Calu3 (cell line): Measurements from ENCODE around the gene RAB40C. TPM values are rescaled to one million over a fixed set of nuclear protein-coding genes. Genes with fewer than 3 reads are reported as not detected.

Source experiments
- BruUV-seq: library from RNA; stranded (reverse); fragments of 400-500 nt; replicated peaks from 2 replicates; lab custom pipeline; 2021; lab: Mats Ljungman, UMichigan
- CTCF ChIA-PET: fragments of 300-600 bp; sonication (Branson Sonifier 250); formaldehyde crosslinking; loops from one replicate; lab custom pipeline; 2022; ENCODE audit warnings: antibody characterized with exemption; lab: Charles Lee
- DNase-seq: peaks from one replicate; pipeline ENCODE4 v3.0.0; 2022
- H3K27ac Mint-ChIP-seq: one replicate; pipeline ENCODE4 v1.8.0; 2022; ENCODE audit warnings: mixed read lengths; ENCODE audit not compliant: unreplicated experiment
- H3K27me3 Mint-ChIP-seq: one replicate; pipeline ENCODE4 v1.8.0; 2022; ENCODE audit warnings: mixed read lengths; ENCODE audit not compliant: unreplicated experiment
- H3K36me3 Mint-ChIP-seq: one replicate; pipeline ENCODE4 v1.8.0; 2022; ENCODE audit warnings: mild to moderate bottlenecking, moderate library complexity, mixed read lengths; ENCODE audit not compliant: insufficient read depth, unreplicated experiment
- H3K4me1 Mint-ChIP-seq: one replicate; pipeline ENCODE4 v1.8.0; 2022; ENCODE audit warnings: mild to moderate bottlenecking, low read depth, mixed read lengths; ENCODE audit not compliant: unreplicated experiment
- H3K4me3 Mint-ChIP-seq: one replicate; pipeline ENCODE4 v1.8.0; 2022; ENCODE audit warnings: mild to moderate bottlenecking, low read depth, moderate library complexity, mixed read lengths; ENCODE audit not compliant: unreplicated experiment
- H3K9me3 Mint-ChIP-seq: one replicate; pipeline ENCODE4 v1.8.0; 2022; ENCODE audit warnings: low read depth, mixed read lengths; ENCODE audit not compliant: unreplicated experiment
- intact Hi-C: fragments of 100-400 bp; cut with micrococcal nuclease; formaldehyde crosslinking; loops from one replicate; pipeline ENCODE4 v1.10.0; 2022; ENCODE audit not compliant: unreplicated experiment
- total RNA-seq: library from RNA; stranded (reverse); gene quantifications from 2 replicates; pipeline ENCODE4 v1.2.3, GENCODE V29; 2022
- TF ChIP-seq, protein P1 (sequence below): fragments of 200-600 bp; IDR thresholded peaks from one replicate; pipeline ENCODE4 v1.8.0; 2022; ENCODE audit warnings: antibody characterized with exemption; ENCODE audit not compliant: unreplicated experiment

RAB40C gene
- total RNA-seq, 1 experiment from 2014 or later, result 35.6 TPM

DNA sequence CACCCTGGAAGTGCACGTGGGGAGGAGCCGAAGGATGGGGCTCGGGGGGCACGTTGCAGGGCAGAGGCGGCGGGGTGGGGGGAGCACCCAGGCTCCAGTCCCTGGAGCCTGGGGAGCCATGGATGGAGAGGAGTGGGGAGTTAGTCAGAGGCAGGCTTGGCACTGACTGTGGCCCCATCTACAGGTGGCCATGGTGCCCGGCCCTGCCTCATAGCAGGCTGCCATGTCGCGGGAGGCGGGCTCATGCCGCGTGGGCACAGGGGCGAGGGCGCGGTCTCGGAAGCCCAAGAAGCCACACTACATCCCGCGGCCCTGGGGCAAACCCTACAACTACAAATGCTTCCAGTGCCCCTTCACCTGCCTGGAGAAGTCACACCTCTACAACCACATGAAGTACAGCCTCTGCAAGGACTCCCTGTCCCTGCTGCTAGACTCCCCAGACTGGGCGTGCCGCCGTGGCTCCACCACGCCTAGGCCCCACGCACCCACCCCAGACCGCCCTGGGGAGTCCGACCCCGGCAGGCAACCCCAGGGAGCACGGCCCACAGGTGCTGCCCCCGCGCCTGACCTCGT lies 26.7 kb upstream of the RAB40C start:
- Mint-ChIP-seq H3K27ac (no peak overlapping the region), H3K4me3 (no peak overlapping the region), H3K36me3 (no peaks in the 10 kb centered on the region), H3K27me3 (peaks cover 67% of the 10 kb centered on the region), H3K4me1 (no peaks in the 10 kb centered on the region), H3K9me3 (no peaks in the 10 kb centered on the region)
- DNase-seq, result no peak
- CTCF ChIA-PET, result interaction anchor here (0.6 kb wide), 1 partner anchor 24 kb away, joined by 3 read pairs; no protein-coding TSS in a partner anchor
- TF ChIP-seq, protein P1, sequence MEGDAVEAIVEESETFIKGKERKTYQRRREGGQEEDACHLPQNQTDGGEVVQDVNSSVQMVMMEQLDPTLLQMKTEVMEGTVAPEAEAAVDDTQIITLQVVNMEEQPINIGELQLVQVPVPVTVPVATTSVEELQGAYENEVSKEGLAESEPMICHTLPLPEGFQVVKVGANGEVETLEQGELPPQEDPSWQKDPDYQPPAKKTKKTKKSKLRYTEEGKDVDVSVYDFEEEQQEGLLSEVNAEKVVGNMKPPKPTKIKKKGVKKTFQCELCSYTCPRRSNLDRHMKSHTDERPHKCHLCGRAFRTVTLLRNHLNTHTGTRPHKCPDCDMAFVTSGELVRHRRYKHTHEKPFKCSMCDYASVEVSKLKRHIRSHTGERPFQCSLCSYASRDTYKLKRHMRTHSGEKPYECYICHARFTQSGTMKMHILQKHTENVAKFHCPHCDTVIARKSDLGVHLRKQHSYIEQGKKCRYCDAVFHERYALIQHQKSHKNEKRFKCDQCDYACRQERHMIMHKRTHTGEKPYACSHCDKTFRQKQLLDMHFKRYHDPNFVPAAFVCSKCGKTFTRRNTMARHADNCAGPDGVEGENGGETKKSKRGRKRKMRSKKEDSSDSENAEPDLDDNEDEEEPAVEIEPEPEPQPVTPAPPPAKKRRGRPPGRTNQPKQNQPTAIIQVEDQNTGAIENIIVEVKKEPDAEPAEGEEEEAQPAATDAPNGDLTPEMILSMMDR, result no peak
- no TSS peak for BruUV-seq
- intact Hi-C loops, result no loop called here

DNA sequence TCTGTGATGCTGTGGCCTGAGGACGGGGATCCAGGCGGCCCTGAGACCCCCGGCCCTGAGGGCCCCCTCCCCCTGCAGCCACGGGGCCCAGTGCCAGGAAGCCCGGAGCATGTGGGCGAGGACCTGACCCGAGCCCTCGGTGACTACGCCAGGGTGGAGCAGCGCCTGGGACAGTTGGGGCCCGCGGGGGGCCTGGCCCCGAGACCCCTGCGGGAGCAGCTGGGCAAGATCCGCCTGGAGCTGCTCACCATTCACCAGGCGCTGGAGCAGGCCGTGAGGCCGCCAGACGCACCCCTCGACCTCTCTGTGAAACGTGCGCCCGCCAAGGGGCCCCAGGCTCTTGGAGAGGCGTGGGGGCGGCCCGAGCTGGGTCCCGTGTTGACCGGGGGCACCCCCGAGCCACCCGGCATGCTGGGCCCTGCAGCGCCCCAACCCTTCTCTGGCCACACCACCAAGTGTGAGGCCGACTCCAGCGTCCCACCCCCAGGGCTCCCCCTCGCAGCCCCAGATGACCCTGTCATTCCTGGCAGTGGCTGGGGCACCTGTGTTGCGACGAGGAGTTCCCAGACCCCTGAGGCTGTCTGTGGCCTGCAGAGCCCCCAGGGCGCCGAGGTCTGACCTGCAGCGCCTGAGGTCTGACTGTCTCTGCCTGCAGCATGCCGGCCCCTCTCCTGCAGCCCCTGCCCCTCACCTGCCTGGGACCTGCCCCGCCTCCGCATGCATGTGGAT lies 25.0 kb upstream of the RAB40C start:
- TF ChIP-seq, protein P1, result no peak
- Mint-ChIP-seq H3K36me3 (peaks cover 12% of the 10 kb centered on the region), H3K4me1 (no peaks in the 10 kb centered on the region), H3K27me3 (peaks cover 53% of the 10 kb centered on the region), H3K9me3 (no peaks in the 10 kb centered on the region), H3K27ac (no peak overlapping the region), H3K4me3 (no peak overlapping the region)
- CTCF ChIA-PET, result no interaction called here
- DNase-seq, result no peak
- intact Hi-C loops, result no loop called here
- BruUV-seq, result no TSS peak

DNA sequence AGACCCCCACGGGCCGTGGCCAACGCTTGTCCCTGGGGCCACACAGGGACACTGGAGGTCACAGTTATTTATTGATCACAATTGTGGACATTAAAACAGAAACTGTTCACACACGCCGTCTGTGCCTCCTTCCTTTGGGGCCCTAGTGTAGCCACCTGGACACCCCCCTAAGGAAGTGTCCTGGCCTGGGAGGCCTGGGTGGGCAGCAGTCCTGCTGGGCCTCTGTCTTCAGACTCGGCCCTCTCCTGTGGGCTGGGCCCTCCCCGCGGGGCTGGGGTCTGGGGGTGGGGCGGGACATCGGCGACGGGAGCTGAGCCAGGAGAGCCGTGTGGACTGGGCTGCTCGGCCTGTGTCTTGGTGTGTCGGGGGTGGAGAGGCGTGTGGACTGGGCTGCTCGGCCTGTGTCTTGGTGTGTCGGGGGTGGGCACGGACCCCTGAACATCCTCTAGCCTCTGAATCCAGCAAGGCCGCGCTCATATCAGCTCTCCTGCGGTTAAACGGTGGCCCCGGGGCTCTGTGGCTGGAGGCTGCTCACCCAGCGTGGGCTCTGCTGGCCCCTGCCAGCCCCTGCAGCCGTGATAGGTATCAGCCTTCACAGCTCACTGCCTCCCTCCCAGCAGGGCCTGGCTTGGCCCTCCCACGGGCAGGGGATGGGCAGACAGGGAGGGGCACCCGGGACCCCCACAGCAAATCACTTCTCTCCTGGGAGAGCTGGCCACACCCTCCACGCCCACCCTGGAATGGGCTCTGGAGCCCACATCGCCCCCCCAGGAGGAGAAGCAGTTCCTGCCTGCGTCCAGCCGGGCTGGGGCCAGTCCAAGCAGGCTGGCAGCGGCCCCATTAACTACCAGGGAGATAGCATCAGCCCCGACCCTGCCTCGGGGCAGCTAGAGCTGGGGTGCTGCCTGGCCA lies 24.2 kb upstream of the RAB40C start:
- Mint-ChIP-seq H3K9me3 (no peaks in the 10 kb centered on the region), H3K27ac (no peak overlapping the region), H3K27me3 (peaks cover 53% of the 10 kb centered on the region), H3K4me3 (no peak overlapping the region), H3K36me3 (peaks cover 19% of the 10 kb centered on the region), H3K4me1 (peaks cover 3% of the 10 kb centered on the region)
- no peak for DNase-seq
- TF ChIP-seq, protein P1, result no peak
- BruUV-seq, result no TSS peak
- CTCF ChIA-PET, result no interaction called here
- intact Hi-C loops, result no loop called here

DNA sequence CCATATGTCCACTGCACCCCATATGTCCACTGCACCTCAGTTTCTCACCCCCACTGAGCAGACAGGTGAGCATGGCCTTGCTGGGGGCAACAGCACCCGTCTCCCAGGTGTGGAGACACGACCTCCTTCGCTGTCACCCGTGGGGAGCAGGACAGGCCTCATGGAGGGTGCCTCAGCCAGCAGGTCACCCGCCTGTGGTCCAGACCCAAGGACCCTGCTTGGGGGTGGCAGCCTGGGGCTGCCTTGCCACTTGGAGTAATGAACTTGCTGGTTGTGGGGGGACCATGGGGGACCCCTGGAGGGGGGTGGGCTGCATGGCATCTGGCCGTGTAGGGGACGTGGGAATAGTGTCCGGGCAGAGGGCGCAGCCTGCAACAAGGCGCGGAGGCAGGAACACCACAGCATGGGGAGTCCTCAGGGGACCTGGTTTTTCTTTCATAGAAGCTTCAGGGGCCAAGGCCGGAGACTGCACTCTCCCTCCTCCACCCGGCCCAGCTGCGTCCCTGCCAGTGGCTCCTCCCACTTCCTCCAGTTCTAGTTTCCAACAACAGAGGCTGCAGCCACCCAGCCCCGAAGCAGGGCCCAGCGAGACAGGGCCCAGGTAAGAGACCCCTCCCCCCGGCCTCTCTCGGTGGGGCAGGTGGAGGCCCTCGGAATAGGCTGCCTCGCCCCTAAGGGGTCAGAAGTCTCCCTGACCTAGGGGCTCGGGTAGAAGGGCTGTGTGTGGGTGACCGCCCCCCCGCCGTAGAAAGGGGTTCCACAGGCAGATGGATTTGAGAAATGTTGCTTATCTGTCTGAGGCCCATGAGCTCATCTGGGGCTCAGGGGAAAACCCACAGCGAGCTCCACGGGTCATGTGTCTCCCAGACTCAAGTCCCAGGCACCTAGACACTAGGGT lies 23.1 kb upstream of the RAB40C start, which contains the start of gene NHLRC4:
NHLRC4 (plus strand) TSS at position 531 of the 898 bp plus-strand sequence. CDS start 1,043 bp downstream, outside the sequence.
- Mint-ChIP-seq H3K4me1 (peaks cover 13% of the 10 kb centered on the region), H3K27ac (no peak within 1 kb of the TSS), H3K27me3 (peaks cover 46% of the 10 kb centered on the region), H3K36me3 (peaks cover 29% of the 10 kb centered on the region), H3K9me3 (no peaks in the 10 kb centered on the region), H3K4me3 (no peak within 1 kb of the TSS)
- CTCF ChIA-PET, result no interaction called here
- TF ChIP-seq, protein P1, result no peak
- intact Hi-C loops, result no loop called here
- no peak for DNase-seq
- no TSS peak for BruUV-seq
